ENCODE results near the gene ERC2. TPM values are rescaled to one million over a fixed set of nuclear protein-coding genes. Genes with fewer than 3 reads are reported as not detected.
A peak's percentile ranks its signal among the peaks of the same experiment; 100 is the strongest.

The ERC2 gene
- total and polyA plus RNA-seq, 2 of the 13 experiments (the other 11 are each of a cell fraction or from before 2014, with no cell fraction given), result 0.16 to 0.22 TPM

DNA sequence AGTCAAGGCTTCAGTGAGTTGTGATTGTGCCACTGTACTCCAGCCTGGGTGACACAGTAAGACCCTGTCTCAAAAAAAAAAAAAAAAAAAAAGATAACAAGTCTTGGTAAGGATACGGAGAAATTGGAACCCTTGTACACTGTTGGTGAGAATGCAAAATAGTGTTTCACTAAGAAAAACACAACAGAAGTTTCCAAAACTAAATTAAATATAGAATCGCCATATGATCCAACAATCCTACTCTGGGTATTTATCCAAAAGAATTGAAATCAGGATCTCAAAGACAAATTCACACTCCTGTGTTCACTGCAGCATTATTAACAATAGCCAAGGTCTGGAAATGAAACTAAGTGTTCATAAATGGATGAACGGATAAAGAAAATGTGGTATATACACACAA is 149.4 kb downstream of the ERC2 start:
- Histone ChIP-seq H3K27me3 (ENCODE audit: control insufficient read depth in 1 of 2, insufficient read depth in 2 of 2, low read length in 2 of 2) (no peaks in the 10 kb centered on the region; a peak in 1 of 5 replicates), H3K4me2 (ENCODE audit: low read depth, low read length) (no peak overlapping the region), H3K4me3 (replicated peaks in 1 of 3; ENCODE audit: insufficient read depth in 1 of 3, low read depth in 2 of 3, low read length in 3 of 3) (no peak overlapping the region), H3K79me2 (ENCODE audit: insufficient read depth, low read length) (no peaks in the 10 kb centered on the region), H3K4me1 (ENCODE audit: insufficient read depth, low read length) (no peaks in the 10 kb centered on the region), H3K9ac (ENCODE audit: insufficient read depth, low read depth, low read length) (no peak overlapping the region), H2AFZ (ENCODE audit: low read length) (no peak overlapping the region), H3K36me3 (replicated peaks in 1 of 2; ENCODE audit: control insufficient read depth in 1 of 2, insufficient read depth in 2 of 2, low read length in 2 of 2) (no peaks in the 10 kb centered on the region), H4K20me1 (ENCODE audit: insufficient read depth, low read length) (no peaks in the 10 kb centered on the region), H3K27ac (ENCODE audit: extremely low read length, insufficient read depth, low read length) (no peak overlapping the region), H3K9me3 (ENCODE audit: low read length) (no peaks in the 10 kb centered on the region)
- TF ChIP-seq ZSCAN25 (CRISPR knock-in tag; IDR thresholded peaks at IDR 0.05) (no peak), BRD4 (CRISPR knock-in tag; IDR thresholded peaks at IDR 0.05) (no peak), ZNF569 (CRISPR knock-in tag; IDR thresholded peaks at IDR 0.05; ENCODE audit: borderline replicate concordance) (no peak)
- ATAC-seq, result no peak
- no peak for FAIRE-seq
- intact Hi-C loops (cut with micrococcal nuclease; ENCODE audit: unreplicated experiment) (no loop called here), in situ Hi-C loops (cut with HindIII; ENCODE audit: extremely low pct_ligation_motif_present, low pct_unique_long_range_greater_than_20kb) (no loop called here)
- DNase-seq (ENCODE audit: low spot score), result no peak
- BruUV-seq (replicated peaks), result no TSS peak
- ChIA-PET CTCF (ENCODE audit: low intra/inter-chr PET ratio, low total read pairs) (no interaction called here), POLR2A (no interaction called here)
- 21% methylated on average over 3 of the region's 3 CpGs for WGBS (ENCODE audit: low lambda C conversion rate)

DNA sequence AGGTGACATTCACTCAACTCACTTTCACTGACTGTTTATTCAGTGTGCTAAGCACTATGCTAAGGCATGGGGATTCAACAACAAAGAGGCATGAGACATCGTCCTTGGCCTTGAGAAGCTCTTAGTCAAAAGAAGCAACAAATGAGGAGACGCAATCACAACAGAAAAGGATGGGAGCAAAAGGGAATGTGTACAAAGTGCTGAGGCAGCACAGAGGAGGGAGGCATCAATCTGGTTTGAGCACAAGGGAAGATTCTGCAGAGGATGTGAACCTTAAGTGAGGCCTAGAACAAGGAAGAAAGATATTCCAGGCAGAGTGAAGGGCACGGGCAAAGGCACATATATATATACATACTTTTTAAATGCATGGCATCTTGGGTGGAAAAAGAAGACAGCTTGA is 151.3 kb downstream of the ERC2 start:
- no TSS peak for BruUV-seq (replicated peaks)
- H3K4me1 ChIP-seq (ENCODE audit: insufficient read depth, low read length), result no peaks in the 10 kb centered on the region
- in situ Hi-C loops (cut with HindIII; ENCODE audit: extremely low pct_ligation_motif_present, low pct_unique_long_range_greater_than_20kb), result no loop called here
- CTCF ChIA-PET (ENCODE audit: low intra/inter-chr PET ratio, low total read pairs), result no interaction called here
- ATAC-seq, result no peak
- DNase-seq (ENCODE audit: low spot score), result no peak
- no peak overlapping the region for H3K4me3 ChIP-seq (replicated peaks in 1 of 3; ENCODE audit: insufficient read depth in 1 of 3, low read depth in 2 of 3, low read length in 3 of 3)
- intact Hi-C loops (cut with micrococcal nuclease; ENCODE audit: unreplicated experiment), result no loop called here
- no peak overlapping the region for H3K9ac ChIP-seq (ENCODE audit: insufficient read depth, low read depth, low read length)
- no peaks in the 10 kb centered on the region for H3K27me3 ChIP-seq (ENCODE audit: control insufficient read depth in 1 of 2, insufficient read depth in 2 of 2, low read length in 2 of 2)
- H3K27ac ChIP-seq (ENCODE audit: extremely low read length, insufficient read depth, low read length), result no peak overlapping the region
- no peak overlapping the region for H2AFZ ChIP-seq (ENCODE audit: low read length)
- no peaks in the 10 kb centered on the region for H4K20me1 ChIP-seq (ENCODE audit: insufficient read depth, low read length)
- WGBS (ENCODE audit: low lambda C conversion rate), result 15% methylated on average over 3 of the region's 3 CpGs
- peak; percentile 26 to 57; a peak in 3 of 4 replicates for TF ChIP-seq MAFK (conservative IDR thresholded peaks at IDR 0.05 in 1 of 2, IDR thresholded peaks at IDR 0.05 in 1 of 2; ENCODE audit: low read length in 2 of 2)
- TF ChIP-seq SIX1 (CRISPR knock-in tag; IDR thresholded peaks at IDR 0.05; ENCODE audit: borderline replicate concordance), result no peak
- H3K36me3 ChIP-seq (replicated peaks in 1 of 2; ENCODE audit: control insufficient read depth in 1 of 2, insufficient read depth in 2 of 2, low read length in 2 of 2), result no peaks in the 10 kb centered on the region
- no peaks in the 10 kb centered on the region for H3K79me2 ChIP-seq (ENCODE audit: insufficient read depth, low read length)
- FAIRE-seq, result no peak
- POLR2A ChIA-PET, result no interaction called here
- H3K4me2 ChIP-seq (ENCODE audit: low read depth, low read length), result no peak overlapping the region
- H3K9me3 ChIP-seq (ENCODE audit: low read length), result no peaks in the 10 kb centered on the region
